Prostate gland (tissue), 2 donors: ENCODE data around the gene ITLN1. TPM values are rescaled to one million over a fixed set of nuclear protein-coding genes. Genes with fewer than 3 reads are reported as not detected.

ENCODE experiments used
- DNase-seq: peaks from one replicate; pipeline ENCODE4 v3.0.0-alpha.2; 2019; ENCODE audit warnings: low spot score
- H3K27ac ChIP-seq, 2 donors: fragments of 200-600 bp; sonication (generic); 2 replicates each; pipeline ENCODE4 v1.5.1; 2017 to 2019
- H3K27me3 ChIP-seq: fragments of 200-600 bp; sonication (generic); replicated peaks from 2 replicates; pipeline ENCODE4 v1.5.1; 2019; ENCODE audit not compliant: insufficient read depth
- H3K36me3 ChIP-seq, 2 donors: fragments of 200-600 bp; sonication (generic); 1 replicate in 1 of 2; 2 replicates in 1 of 2; pipeline versions ENCODE4 v1.5.1 to v1.8.1; 2017 to 2019
- H3K4me1 ChIP-seq: fragments of 200-600 bp; sonication (generic); replicated peaks from 2 replicates; pipeline ENCODE4 v1.5.1; 2019
- H3K4me3 ChIP-seq, 2 donors: fragments of 200-600 bp; sonication (generic); 2 replicates each; pipeline ENCODE4 v1.5.1; 2017 to 2019
- H3K9me3 ChIP-seq: fragments of 200-600 bp; sonication (generic); 2 replicates; pipeline ENCODE4 v1.5.1; 2017
- POLR2A ChIP-seq: fragments of 450-650 bp; IDR thresholded peaks from one replicate; pipeline ENCODE4 v1.6.1; 2016; ENCODE audit warnings: antibody characterized with exemption, mild to moderate bottlenecking
- POLR2AphosphoS5 ChIP-seq: sonication (generic); formaldehyde crosslinking; IDR thresholded peaks from one replicate; pipeline ENCODE4 v1.6.1; 2017; ENCODE audit warnings: antibody characterized with exemption
- WGBS: methylation state at CpG from one replicate; pipeline ENCODE4 v1.1.5; 2018; 5-methylcytosine and 5-hydroxymethylcytosine counted together
- intact Hi-C: fragments of 100-400 bp; cut with DNase I; formaldehyde crosslinking; loops from one replicate; pipeline ENCODE4 v1.14.2; 2022
- total RNA-seq, 2 donors: library from RNA; depleted of rRNA; stranded (reverse); fragments of >200 nt; gene quantifications; one replicate each; pipeline ENCODE4 v1.1.0, GENCODE V29; 2016
- TF ChIP-seq, protein P1 (sequence below), 4 experiments: fragments of 200-600 bp in 2 of 4; fragments of 450-650 bp in 2 of 4; sonication (generic) in 2 of 4; IDR thresholded peaks; 1 replicate in 3 of 4; 2 replicates in 1 of 4; pipeline ENCODE4 v1.5.1; 2016 to 2019; ENCODE audit warnings: antibody characterized with exemption in 4 of 4, mild to moderate bottlenecking in 2 of 4, moderate library complexity in 2 of 4

Gene ITLN1
- total RNA-seq, 2 donors from 2014 or later: 0.96 to 7.0 TPM

DNA sequence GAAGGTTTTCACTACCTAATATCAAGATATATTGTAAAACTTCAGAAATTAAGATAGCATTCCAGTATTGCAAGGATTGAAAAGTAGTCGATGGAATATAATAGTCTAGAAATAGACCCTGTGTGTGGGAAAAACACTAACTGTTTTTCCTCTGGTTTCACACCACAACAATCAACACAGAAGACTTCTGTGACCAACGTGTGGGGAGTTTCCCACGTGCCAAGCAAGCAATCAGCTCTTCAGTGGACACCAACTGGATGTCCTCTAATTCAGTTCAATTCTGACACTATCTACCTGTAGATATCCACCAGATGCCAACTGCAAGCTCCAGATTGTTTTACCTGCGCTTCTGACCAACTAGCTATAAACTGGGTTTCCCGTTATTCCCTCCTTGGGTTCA, 34.4 kb downstream of the ITLN1 start:
- intact Hi-C loops: no loop called here

DNA sequence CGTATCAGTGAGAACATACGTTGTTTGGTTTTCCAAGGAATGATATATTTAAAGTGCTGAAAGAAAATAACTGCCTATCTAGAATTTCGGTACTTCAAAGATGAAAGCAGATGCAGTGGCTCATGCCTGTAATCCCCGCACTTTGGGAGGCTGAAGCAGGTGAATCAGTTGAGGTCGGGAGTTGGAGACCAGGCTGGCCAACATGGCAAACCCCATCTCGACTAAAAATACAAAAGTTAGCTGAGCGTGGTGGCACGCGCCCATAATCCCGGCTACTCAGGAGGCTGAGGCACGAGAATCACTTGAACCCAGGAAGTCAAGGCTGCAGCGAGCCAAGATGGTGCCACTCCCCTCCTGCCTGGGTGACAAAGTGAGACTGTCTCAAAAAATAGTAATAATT, 38.7 kb downstream of the ITLN1 start:
- Histone ChIP-seq H3K27me3 (no peaks in the 10 kb centered on the region), H3K9me3 (no peaks in the 10 kb centered on the region), H3K36me3 (no peaks in the 10 kb centered on the region), H3K27ac (no peak overlapping the region), H3K4me1 (no peaks in the 10 kb centered on the region), H3K4me3 (no peak overlapping the region)
- intact Hi-C loops: no loop called here
- 89% methylated on average over 12 of the region's 12 CpGs for whole genome bisulfite sequencing
- TF ChIP-seq, protein P1, sequence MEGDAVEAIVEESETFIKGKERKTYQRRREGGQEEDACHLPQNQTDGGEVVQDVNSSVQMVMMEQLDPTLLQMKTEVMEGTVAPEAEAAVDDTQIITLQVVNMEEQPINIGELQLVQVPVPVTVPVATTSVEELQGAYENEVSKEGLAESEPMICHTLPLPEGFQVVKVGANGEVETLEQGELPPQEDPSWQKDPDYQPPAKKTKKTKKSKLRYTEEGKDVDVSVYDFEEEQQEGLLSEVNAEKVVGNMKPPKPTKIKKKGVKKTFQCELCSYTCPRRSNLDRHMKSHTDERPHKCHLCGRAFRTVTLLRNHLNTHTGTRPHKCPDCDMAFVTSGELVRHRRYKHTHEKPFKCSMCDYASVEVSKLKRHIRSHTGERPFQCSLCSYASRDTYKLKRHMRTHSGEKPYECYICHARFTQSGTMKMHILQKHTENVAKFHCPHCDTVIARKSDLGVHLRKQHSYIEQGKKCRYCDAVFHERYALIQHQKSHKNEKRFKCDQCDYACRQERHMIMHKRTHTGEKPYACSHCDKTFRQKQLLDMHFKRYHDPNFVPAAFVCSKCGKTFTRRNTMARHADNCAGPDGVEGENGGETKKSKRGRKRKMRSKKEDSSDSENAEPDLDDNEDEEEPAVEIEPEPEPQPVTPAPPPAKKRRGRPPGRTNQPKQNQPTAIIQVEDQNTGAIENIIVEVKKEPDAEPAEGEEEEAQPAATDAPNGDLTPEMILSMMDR (IDR thresholded peaks at IDR 0.05): no peak
- TF ChIP-seq POLR2A (no peak), POLR2AphosphoS5 (no peak)
- DNase-seq: no peak

More for the DNA sequence above, 34.4 kb downstream of the ITLN1 start:
- TF ChIP-seq POLR2A: no peak
- no peak for TF ChIP-seq POLR2AphosphoS5
- TF ChIP-seq, protein P1 (IDR thresholded peaks at IDR 0.05): no peak
- Histone ChIP-seq H3K4me1 (no peaks in the 10 kb centered on the region), H3K4me3 (no peak overlapping the region), H3K27ac (no peak overlapping the region), H3K27me3 (no peaks in the 10 kb centered on the region), H3K36me3 (no peaks in the 10 kb centered on the region), H3K9me3 (no peaks in the 10 kb centered on the region)
- DNase-seq: no peak
- 81% methylated on average over 5 of the region's 5 CpGs for WGBS

DNA sequence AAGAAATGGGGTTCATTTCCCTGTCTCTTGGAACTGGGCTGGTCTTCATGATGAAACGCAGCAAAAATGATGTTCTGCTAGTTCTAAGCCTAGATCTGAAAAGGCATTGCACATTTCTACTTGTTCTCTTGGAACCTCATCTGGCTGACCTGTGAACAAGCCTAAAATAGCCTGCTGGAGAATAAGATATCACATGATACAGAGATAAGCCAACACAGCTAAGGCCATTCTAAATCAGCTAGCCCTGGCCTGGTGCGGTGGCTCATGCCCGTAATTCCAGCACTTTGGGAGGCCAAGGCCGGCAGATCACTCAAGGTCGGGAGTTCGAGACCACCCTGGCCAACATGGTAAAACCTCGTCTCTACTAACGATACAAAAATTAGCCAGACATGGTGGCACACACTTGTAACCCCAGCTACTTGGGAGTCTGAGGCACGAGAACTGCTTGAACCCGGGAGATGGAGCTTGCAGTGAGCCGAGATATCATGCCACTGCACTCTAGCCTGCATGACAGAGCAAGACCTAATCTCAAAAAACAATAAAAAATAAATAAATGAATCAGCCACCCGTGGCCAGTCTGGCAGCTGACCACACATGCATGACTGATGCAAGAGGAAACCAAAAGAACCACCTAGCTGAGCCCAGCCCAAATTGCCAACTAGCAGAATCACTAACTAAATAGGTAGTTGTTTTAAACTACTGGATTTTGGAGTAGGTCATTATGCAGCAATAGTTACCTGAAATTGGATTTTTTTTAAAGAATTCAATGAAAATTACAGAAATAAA, 40.3 kb downstream of the ITLN1 start:
- H3K27me3 ChIP-seq: no peaks in the 10 kb centered on the region
- intact Hi-C loops: no loop called here
- no peak overlapping the region for H3K27ac ChIP-seq
- H3K9me3 ChIP-seq: no peaks in the 10 kb centered on the region
- no peak overlapping the region for H3K4me3 ChIP-seq
- no peak for TF ChIP-seq POLR2A
- TF ChIP-seq, protein P1 (IDR thresholded peaks at IDR 0.05): no peak
- TF ChIP-seq POLR2AphosphoS5: no peak
- no peak for DNase-seq
- no peaks in the 10 kb centered on the region for H3K4me1 ChIP-seq
- 93% methylated on average over 12 of the region's 12 CpGs for WGBS
- no peaks in the 10 kb centered on the region for H3K36me3 ChIP-seq

DNA sequence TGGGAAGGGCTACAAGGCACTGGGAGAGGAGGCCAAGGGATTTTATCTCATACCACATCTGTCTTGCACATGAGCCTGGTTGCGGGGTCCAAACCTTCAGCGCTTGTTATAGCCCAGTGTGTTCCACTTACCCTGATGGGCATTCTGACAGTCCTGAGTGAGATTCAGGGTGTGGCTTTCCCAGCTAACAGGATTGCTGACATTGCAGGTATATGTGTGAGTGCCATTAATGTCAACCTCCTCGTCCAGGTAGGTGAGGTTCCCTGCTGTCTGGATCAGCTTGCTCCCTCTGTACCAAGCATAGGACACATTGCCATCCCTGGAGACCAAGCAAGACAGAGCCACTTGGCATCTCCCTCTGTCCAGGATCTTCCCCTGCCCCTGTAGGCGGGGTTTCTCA, 43.9 kb downstream of the ITLN1 start:
- TF ChIP-seq, protein P1 (IDR thresholded peaks at IDR 0.05): no peak
- TF ChIP-seq POLR2A (no peak), POLR2AphosphoS5 (no peak)
- no peaks in the 10 kb centered on the region for H3K36me3 ChIP-seq
- WGBS: 94% methylated on average over 4 of the region's 4 CpGs
- H3K9me3 ChIP-seq: no peaks in the 10 kb centered on the region
- no peak overlapping the region for H3K4me3 ChIP-seq
- H3K4me1 ChIP-seq: no peaks in the 10 kb centered on the region
- intact Hi-C loops: no loop called here
- no peak for DNase-seq
- no peak overlapping the region for H3K27ac ChIP-seq
- H3K27me3 ChIP-seq: no peaks in the 10 kb centered on the region

DNA sequence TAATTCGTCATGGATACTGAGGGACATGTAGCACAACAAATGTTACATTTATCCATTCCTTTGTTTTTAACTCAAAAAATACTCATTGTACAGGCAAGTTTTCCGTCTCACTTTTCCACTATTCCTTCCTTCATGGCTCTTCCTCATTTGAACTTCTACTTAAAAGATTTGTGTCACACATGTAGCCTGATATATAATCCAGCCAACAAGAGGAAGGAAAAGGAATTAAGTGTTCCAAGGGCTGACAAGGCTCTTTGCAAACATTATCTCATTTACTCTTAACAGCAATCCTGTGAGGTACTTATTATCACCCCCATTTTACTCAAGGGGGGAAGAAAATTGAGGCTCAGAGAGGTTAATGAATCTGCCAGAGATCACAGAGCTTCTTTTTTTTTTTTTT, 45.2 kb downstream of the ITLN1 start:
- no peak overlapping the region for H3K4me3 ChIP-seq
- H3K27ac ChIP-seq: no peak overlapping the region
- 84% methylated on average over 2 of the region's 2 CpGs for WGBS
- no peak for DNase-seq
- no peaks in the 10 kb centered on the region for H3K4me1 ChIP-seq
- H3K9me3 ChIP-seq: no peaks in the 10 kb centered on the region
- no peaks in the 10 kb centered on the region for H3K27me3 ChIP-seq
- intact Hi-C loops: loop anchor here (5.0 kb wide), 1 partner anchor 113 kb away; the partner anchor contains the start of gene ITLN2
- no peaks in the 10 kb centered on the region for H3K36me3 ChIP-seq
- TF ChIP-seq POLR2AphosphoS5 (no peak), POLR2A (no peak)
- TF ChIP-seq, protein P1 (IDR thresholded peaks at IDR 0.05): no peak
